HEK293T (cell line): Measurements from ENCODE around the gene KIF26B.

ENCODE experiments used
- CTCF ChIA-PET: fragments of 350-600 bp; formaldehyde crosslinking; extraction: SDS; loops from one replicate; lab custom pipeline; 2021; ENCODE audit warnings: antibody characterized with exemption, inconsistent platforms; lab: Yijun Ruan, JAX
- POLR2A ChIA-PET: fragments of 350-600 bp; formaldehyde crosslinking; extraction: SDS; loops from one replicate; lab custom pipeline; 2020; ENCODE audit warnings: antibody characterized with exemption, inconsistent platforms; lab: Yijun Ruan, JAX
- DNase-seq: peaks from one replicate; pipeline ENCODE4 v3.0.0; 2012; ENCODE audit warnings: mixed read lengths; ENCODE audit errors: extremely low spot score
- ARNT ChIP-seq: fragments of 450-650 bp; IDR thresholded peaks from 2 replicates; pipeline ENCODE4 v1.6.1; 2017; ENCODE audit warnings: mild to moderate bottlenecking
- BHLHE40 ChIP-seq: fragments of 450-650 bp; IDR thresholded peaks from 2 replicates; pipeline ENCODE4 v1.6.1; 2016; ENCODE audit warnings: mild to moderate bottlenecking, moderate library complexity, borderline replicate concordance
- CTBP1 ChIP-seq: fragments of 450-650 bp; IDR thresholded peaks from 2 replicates; pipeline ENCODE4 v1.6.1; 2016; ENCODE audit warnings: borderline replicate concordance
- ELF4 ChIP-seq: fragments of 450-650 bp; IDR thresholded peaks from 2 replicates; pipeline ENCODE4 v1.6.1; 2017; ENCODE audit warnings: antibody characterized with exemption
- FOXA1 ChIP-seq: fragments of 450-650 bp; IDR thresholded peaks from 2 replicates; pipeline ENCODE4 v1.6.1; 2016; ENCODE audit warnings: mild to moderate bottlenecking
- FOXK2 ChIP-seq: fragments of 450-650 bp; IDR thresholded peaks from 2 replicates; pipeline ENCODE4 v1.6.1; 2016; ENCODE audit warnings: mild to moderate bottlenecking
- FOXM1 ChIP-seq: fragments of 450-650 bp; IDR thresholded peaks from 2 replicates; pipeline ENCODE4 v1.6.1; 2017; ENCODE audit warnings: mild to moderate bottlenecking, borderline replicate concordance
- HDGF ChIP-seq: fragments of 450-650 bp; IDR thresholded peaks from 2 replicates; pipeline ENCODE4 v1.6.1; 2017; ENCODE audit warnings: antibody characterized with exemption, borderline replicate concordance
- L3MBTL2 ChIP-seq: fragments of 450-650 bp; conservative IDR thresholded peaks from 2 replicates; pipeline ENCODE4 v1.6.1; 2016; ENCODE audit warnings: mild to moderate bottlenecking
- LEF1 ChIP-seq: fragments of 450-650 bp; IDR thresholded peaks from 2 replicates; pipeline ENCODE4 v1.6.1; 2017; ENCODE audit warnings: mild to moderate bottlenecking, borderline replicate concordance
- NFRKB ChIP-seq: fragments of 450-650 bp; IDR thresholded peaks from 2 replicates; pipeline ENCODE4 v1.6.1; 2016; ENCODE audit warnings: mild to moderate bottlenecking, moderate library complexity
- PKNOX1 ChIP-seq: fragments of 450-650 bp; IDR thresholded peaks from 2 replicates; pipeline ENCODE4 v1.6.1; 2016
- SP1 ChIP-seq: fragments of 450-650 bp; IDR thresholded peaks from 2 replicates; pipeline ENCODE4 v1.6.1; 2017
- SUZ12 ChIP-seq: fragments of 450-650 bp; IDR thresholded peaks from 2 replicates; pipeline ENCODE4 v1.6.1; 2016; ENCODE audit warnings: mild to moderate bottlenecking
- TARDBP ChIP-seq: fragments of 450-650 bp; IDR thresholded peaks from 2 replicates; pipeline ENCODE4 v1.6.1; 2016
- ZNF384 ChIP-seq: fragments of 450-650 bp; IDR thresholded peaks from 2 replicates; pipeline ENCODE4 v1.6.1; 2016

The KIF26B gene

GRCh38 chr1:245690946-245691541 is 536.3 kb downstream of the KIF26B start:
- ChIA-PET CTCF (no interaction called here), POLR2A (no interaction called here)
- no peak for DNase-seq
- TF ChIP-seq FOXM1: no peak
- no peak for TF ChIP-seq ELF4
- no peak for TF ChIP-seq BHLHE40
- no peak for TF ChIP-seq NFRKB
- TF ChIP-seq ARNT: no peak
- TF ChIP-seq PKNOX1: 0 out of 2 replicates have a peak, but pooled peaks have one; percentile 21
- TF ChIP-seq FOXK2: no peak
- TF ChIP-seq ZNF384: no peak
- no peak for TF ChIP-seq SP1

GRCh38 chr1:245691897-245692296 is 537.1 kb downstream of the KIF26B start:
- ChIA-PET CTCF (no interaction called here), POLR2A (no interaction called here)
- TF ChIP-seq SP1: no peak
- TF ChIP-seq FOXK2: no peak
- no peak for TF ChIP-seq BHLHE40
- TF ChIP-seq FOXM1: no peak
- no peak for TF ChIP-seq PKNOX1
- no peak for TF ChIP-seq HDGF
- no peak for TF ChIP-seq ZNF384
- TF ChIP-seq FOXA1: no peak
- TF ChIP-seq CTBP1: no peak
- TF ChIP-seq TARDBP: no peak
- TF ChIP-seq NFRKB: no peak
- DNase-seq: no peak

- no peak for DNase-seq
- POLR2A ChIA-PET: no interaction called here
- CTCF ChIA-PET: no interaction called here
- no peak for TF ChIP-seq FOXM1
- no peak for TF ChIP-seq ARNT
- no peak for TF ChIP-seq ZNF384
- no peak for TF ChIP-seq SUZ12
- TF ChIP-seq ELF4: no peak
- TF ChIP-seq CTBP1: no peak
- TF ChIP-seq BHLHE40: no peak
- TF ChIP-seq LEF1: no peak
- no peak for TF ChIP-seq FOXK2
- no peak for TF ChIP-seq TARDBP
- no peak for TF ChIP-seq SP1
- TF ChIP-seq FOXA1: no peak
- no peak for TF ChIP-seq PKNOX1
- TF ChIP-seq L3MBTL2: no peak
- no peak for TF ChIP-seq NFRKB
- no peak for TF ChIP-seq HDGF
These were observed 537.5 kb downstream of the KIF26B start for GRCh38 chr1:245692318-245692717.

DNA sequence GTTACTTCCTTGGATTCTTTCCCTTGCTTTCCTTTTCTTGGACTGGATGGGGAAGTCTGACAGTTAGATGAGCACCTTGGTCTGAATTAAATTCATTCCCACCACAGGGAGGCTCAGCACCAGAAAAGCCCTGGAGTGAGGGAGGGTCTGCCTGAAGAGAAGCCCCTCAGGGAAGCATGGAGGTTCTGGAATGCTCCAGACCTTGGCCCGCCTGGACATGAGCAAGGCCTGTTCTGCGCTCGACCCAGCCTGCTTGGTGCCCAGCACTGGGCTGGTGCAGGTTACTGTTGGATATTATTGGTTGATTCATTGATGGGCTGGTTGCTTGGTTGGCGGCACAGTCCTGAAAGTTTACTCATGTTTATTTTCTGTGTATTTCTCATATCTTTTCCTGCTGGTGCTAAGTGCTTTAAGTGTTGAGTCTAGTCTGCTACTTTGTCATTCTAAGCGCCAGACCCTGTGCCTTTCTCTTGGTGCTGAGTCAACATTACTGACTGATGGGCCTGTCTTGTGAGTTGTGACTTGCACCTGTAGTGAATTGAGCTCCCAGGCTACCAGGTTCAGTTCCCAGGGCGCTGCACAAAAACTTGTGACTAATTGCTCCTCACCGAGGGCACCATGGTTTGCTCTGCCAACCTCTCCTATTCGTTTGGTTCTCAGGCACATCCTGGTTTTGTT is 538.5 kb downstream of the KIF26B start:
- no peak for TF ChIP-seq CTBP1
- no peak for TF ChIP-seq ARNT
- TF ChIP-seq FOXA1: no peak
- no peak for TF ChIP-seq SUZ12
- TF ChIP-seq HDGF: no peak
- no peak for TF ChIP-seq ELF4
- no peak for TF ChIP-seq PKNOX1
- no peak for TF ChIP-seq TARDBP
- TF ChIP-seq L3MBTL2: no peak
- ChIA-PET CTCF (no interaction called here), POLR2A (no interaction called here)
- DNase-seq: no peak

DNA sequence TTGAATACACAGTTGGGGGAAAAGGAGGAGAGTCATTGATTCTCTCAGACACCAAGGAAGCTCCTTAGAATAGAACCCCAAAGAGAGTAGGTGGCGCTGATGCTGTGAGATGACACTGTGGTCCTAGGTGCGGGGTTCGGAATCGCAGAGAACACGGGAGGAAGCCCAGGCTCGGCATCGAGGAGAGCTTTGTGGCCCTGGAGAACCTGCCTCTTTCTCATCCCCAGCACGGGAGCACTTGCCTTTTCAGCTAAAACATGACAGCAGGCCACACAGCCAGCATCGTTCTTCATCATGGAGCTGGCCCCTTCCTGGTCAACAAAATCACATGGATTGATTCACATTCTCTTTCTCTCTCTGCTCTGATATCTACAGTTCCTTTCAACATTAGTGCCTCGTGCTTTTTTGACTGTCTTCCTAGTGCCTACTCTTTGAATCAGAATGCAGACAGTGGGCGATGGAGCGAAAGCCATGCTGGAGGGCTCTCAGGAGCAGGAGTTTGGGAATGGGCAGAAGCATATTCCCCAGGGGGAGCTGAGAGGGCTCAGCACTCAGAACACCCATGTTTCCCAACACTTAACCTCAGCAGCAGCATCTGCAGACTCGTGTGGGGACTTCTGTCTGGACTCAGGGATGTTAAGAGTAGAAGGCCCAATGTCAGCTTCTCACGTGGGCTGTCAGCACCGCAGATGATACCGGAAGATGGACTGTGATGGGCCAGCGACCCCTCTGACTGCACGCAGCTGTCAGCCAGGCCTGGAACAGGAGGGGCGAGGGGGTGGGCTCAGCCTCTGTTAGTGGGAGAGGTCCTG is 539.4 kb downstream of the KIF26B start:
- no peak for DNase-seq
- POLR2A ChIA-PET: no interaction called here
- TF ChIP-seq NFRKB (no peak), ZNF384 (no peak)
- CTCF ChIA-PET: no interaction called here
